Small intestine (tissue), 7 donors: ENCODE measurements around the gene NGB. TPM values are rescaled to one million over a fixed set of nuclear protein-coding genes. Genes with fewer than 3 reads are reported as not detected.

Experiments
- DNase-seq, 2 donors: peaks; one replicate each; pipeline versions ENCODE4 v3.0.0 to v3.0.0-alpha.2; 2013
- FAIRE-seq: peaks from 2 replicates; lab custom pipeline; 2012; peaks lifted over from hg19 to GRCh38; lab: Jason Lieb, UNC
- H3K27ac ChIP-seq, 3 donors: one replicate each; pipeline ENCODE4 v1.5.1; 2013; ENCODE audit warnings: low read length in 2 of 3, mild to moderate bottlenecking in 2 of 3, control low read depth in 1 of 3, inconsistent platforms in 1 of 3, low read depth in 1 of 3, moderate library complexity in 1 of 3
- H3K27me3 ChIP-seq, 3 donors: one replicate each; pipeline ENCODE4 v1.6.1; 2013; ENCODE audit warnings: low read length in 3 of 3, inconsistent platforms in 1 of 3; ENCODE audit not compliant: control insufficient read depth in 3 of 3, insufficient read depth in 3 of 3
- H3K36me3 ChIP-seq, 3 donors: one replicate each; pipeline ENCODE4 v1.6.1; 2013; ENCODE audit warnings: low read length in 3 of 3, inconsistent platforms in 1 of 3, low read depth in 1 of 3, mild to moderate bottlenecking in 1 of 3, moderate library complexity in 1 of 3; ENCODE audit not compliant: control insufficient read depth in 3 of 3, insufficient read depth in 2 of 3
- H3K4me1 ChIP-seq, 3 donors: one replicate each; pipeline ENCODE4 v1.6.1; 2013; ENCODE audit warnings: low read length in 2 of 3, inconsistent platforms in 1 of 3, low read depth in 1 of 3, mild to moderate bottlenecking in 1 of 3, moderate library complexity in 1 of 3; ENCODE audit not compliant: control insufficient read depth in 3 of 3, insufficient read depth in 2 of 3
- H3K4me3 ChIP-seq, 3 donors: one replicate each; pipeline ENCODE4 v1.5.1; 2013; ENCODE audit warnings: low read length in 3 of 3, control low read depth in 1 of 3, inconsistent platforms in 1 of 3, low read depth in 1 of 3, mild to moderate bottlenecking in 1 of 3, moderate library complexity in 1 of 3
- H3K9me3 ChIP-seq, 2 donors: one replicate each; pipeline ENCODE4 v1.6.1; 2013; ENCODE audit warnings: low read depth in 1 of 2, low read length in 1 of 2; ENCODE audit not compliant: control insufficient read depth in 2 of 2, insufficient read depth in 1 of 2
- WGBS, 3 donors: extraction: QIAGEN DNeasy Blood & Tissue Kit; methylation state at CpG; one replicate each; pipeline ENCODE4 v1.1.7; 2013; 5-methylcytosine and 5-hydroxymethylcytosine counted together
- polyA plus RNA-seq, 4 donors: library from polyadenylated mRNA; stranded (reverse) in 3 of 4; unstranded in 1 of 4; fragments of 200-250 nt in 3 of 4; fragments of 120-200 nt in 1 of 4; gene quantifications; one replicate each; pipeline versions ENCODE4 v1.2.1 to v1.2.3, GENCODE V29; 2013
- donor health status: healthy with polysubstance abuse.
- donor health status: control.
- donor health status: control.
- donor health status: Bipolar disorder and iron deficiency.
- donor health status: healthy.

The NGB gene
- polyA plus RNA-seq, 4 donors, result 0.09 to 0.81 TPM; not detected in 2

DNA sequence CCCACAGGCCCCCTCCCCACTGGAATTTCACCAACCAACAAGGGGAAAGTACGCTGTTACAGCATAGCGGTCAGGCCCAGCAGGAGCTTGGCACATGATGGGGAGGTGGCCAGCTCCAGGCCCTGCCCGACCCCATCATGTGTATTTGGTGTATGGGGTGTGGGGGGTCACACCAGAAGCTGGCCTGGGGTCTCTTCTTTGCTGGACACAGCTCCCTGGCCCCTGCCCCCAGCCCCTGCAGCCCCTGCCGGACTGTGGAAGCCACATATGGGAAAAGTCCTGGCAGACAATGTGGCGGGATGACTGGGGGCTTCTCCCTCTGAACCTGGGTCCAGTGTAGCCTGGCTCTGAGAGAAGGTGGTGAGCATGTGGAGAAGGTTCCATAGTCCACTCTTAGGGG lies 12.4 kb downstream of the NGB start:
- DNase-seq (no peak), FAIRE-seq (no peak)
- Histone ChIP-seq H3K36me3 (peaks cover 0 to 2% (median 0%) of the 10 kb centered on the region in 3 donors), H3K4me1 (no peaks in the 10 kb centered on the region), H3K9me3 (no peaks in the 10 kb centered on the region), H3K27ac (no peak overlapping the region), H3K27me3 (no peaks in the 10 kb centered on the region), H3K4me3 (no peak overlapping the region)
- 74 to 87% (median 76%) methylated on average over 5 of the region's 5 CpGs for WGBS, 3 donors

- DNase-seq, result no peak
- FAIRE-seq, result no peak
- no peaks in the 10 kb centered on the region for H3K4me1 ChIP-seq
- H3K4me3 ChIP-seq, result no peak overlapping the region
- no peaks in the 10 kb centered on the region for H3K9me3 ChIP-seq
- WGBS, 3 donors, result 82 to 87% (median 84%) methylated on average over 10 of the region's 10 CpGs
- H3K27me3 ChIP-seq, result no peaks in the 10 kb centered on the region
- peaks cover 0 to 2% (median 0%) of the 10 kb centered on the region in 3 donors for H3K36me3 ChIP-seq
- no peak overlapping the region for H3K27ac ChIP-seq
Observed at GRCh38 chr14:77257700-77258099, 13.3 kb downstream of the NGB start.

DNA sequence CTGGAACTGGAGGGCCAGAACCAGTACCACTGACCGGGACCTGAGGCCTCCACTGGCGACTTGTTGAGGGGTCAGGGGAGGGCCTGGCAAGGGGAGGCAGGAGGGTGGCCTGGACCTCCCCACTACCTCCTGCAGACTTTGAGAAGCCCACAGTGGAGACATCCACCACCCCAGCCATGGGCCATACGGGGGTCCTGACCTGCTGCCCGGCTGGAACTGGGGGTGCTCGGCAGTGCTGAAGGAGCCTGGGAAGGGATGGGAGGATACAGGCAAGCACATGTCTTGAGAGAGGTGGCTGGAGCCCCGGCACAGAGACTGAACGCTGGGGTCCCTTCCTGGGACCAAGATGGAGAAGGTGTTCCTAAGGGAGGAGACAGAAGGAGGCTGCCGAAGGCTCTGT lies 14.3 kb downstream of the NGB start:
- Histone ChIP-seq H3K36me3 (peaks cover 0 to 2% (median 0%) of the 10 kb centered on the region in 3 donors), H3K27ac (no peak overlapping the region), H3K4me3 (no peak overlapping the region), H3K9me3 (no peaks in the 10 kb centered on the region), H3K4me1 (no peaks in the 10 kb centered on the region), H3K27me3 (no peaks in the 10 kb centered on the region)
- WGBS, 3 donors, result 81 to 94% (median 89%) methylated on average over 8 of the region's 8 CpGs
- DNase-seq, result no peak
- FAIRE-seq, result no peak

DNA sequence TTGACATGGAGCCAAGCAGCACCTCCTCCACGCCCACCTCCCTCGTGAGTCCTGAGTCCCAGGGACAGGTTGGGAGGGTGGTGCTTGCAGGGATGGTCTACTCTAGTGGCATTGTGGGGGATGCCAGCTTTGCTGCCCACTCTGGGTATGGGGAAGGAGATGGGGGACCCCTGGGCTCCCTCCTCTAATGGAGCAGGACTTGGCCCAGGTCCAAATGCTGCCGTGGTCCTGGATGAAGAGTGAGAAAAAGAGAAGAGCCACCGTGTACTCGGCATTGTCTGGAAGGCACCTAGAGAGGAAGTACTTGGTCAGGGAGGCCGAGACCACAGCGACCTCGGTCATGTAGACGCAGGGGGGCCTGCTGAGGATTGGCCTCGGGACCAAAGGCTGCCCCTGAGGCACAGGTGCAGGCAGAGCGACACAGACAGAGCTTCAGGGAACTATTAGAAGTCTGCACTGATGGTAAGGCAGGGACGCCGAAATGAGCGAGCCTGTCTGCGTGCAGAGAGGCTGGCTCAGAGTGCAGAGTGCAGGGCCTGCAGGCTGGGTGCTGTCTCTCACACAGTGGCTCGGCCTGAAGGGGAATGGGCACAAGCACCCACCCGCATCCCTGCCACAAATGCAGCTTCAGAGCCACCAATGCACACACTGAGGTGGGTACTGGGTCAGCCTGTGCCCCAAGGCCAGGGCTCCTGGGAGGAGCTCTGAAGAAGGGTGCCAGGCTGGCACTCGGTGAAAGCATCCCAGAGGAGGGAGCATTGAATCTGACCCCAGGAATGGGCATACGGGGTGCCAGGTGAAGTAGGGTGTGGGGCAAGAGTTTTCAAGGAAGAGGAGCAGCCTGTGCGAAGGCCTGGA lies 17.4 kb downstream of the NGB start:
- Histone ChIP-seq H3K4me3 (no peak overlapping the region), H3K27ac (no peak overlapping the region), H3K4me1 (no peaks in the 10 kb centered on the region), H3K36me3 (peaks cover 0 to 7% (median 0%) of the 10 kb centered on the region in 3 donors), H3K9me3 (no peaks in the 10 kb centered on the region), H3K27me3 (no peaks in the 10 kb centered on the region)
- DNase-seq, result no peak
- WGBS, 3 donors, result 60 to 67% (median 66%) methylated on average over 20 of the region's 20 CpGs
- no peak for FAIRE-seq

DNA sequence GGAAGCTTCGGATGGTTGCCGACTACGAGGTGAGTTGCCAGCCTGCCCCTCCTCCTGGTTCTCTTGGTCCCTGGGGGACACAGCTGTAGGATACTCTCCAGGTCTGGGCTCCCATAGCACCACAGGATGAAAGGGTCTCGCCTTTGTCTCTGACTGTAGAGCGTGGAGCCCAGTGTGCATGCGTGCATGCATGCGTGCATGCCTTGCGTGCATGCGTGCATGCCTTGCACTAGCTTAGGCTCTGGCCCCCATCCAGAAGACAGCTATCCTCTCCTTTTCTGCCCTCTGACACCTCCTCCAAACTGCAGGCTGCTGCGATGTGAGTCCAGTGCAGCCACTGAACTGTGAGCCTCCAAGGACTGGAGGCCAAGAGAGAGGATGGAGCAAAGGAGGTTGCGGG lies 19.1 kb downstream of the NGB start:
- no peak overlapping the region for H3K27ac ChIP-seq
- H3K27me3 ChIP-seq, result no peaks in the 10 kb centered on the region
- no peak for DNase-seq
- peaks cover 0 to 10% (median 0%) of the 10 kb centered on the region in 3 donors for H3K36me3 ChIP-seq
- no peak for FAIRE-seq
- no peak overlapping the region for H3K4me3 ChIP-seq
- WGBS, 3 donors, result 93 to 94% (median 94%) methylated on average over 11 of the region's 11 CpGs
- H3K4me1 ChIP-seq, result no peaks in the 10 kb centered on the region
- no peaks in the 10 kb centered on the region for H3K9me3 ChIP-seq

GRCh38 chr14:77250927-77251326 lies 20.1 kb downstream of the NGB start:
- FAIRE-seq (no peak), DNase-seq (no peak)
- H3K27ac ChIP-seq, result no peak overlapping the region
- H3K27me3 ChIP-seq, result no peaks in the 10 kb centered on the region
- no peak overlapping the region for H3K4me3 ChIP-seq
- WGBS, 3 donors, result 81 to 91% (median 86%) methylated on average over 6 of the region's 6 CpGs
- no peaks in the 10 kb centered on the region for H3K9me3 ChIP-seq
- H3K36me3 ChIP-seq, result peaks cover 0 to 10% (median 0%) of the 10 kb centered on the region in 3 donors
- H3K4me1 ChIP-seq, result no peaks in the 10 kb centered on the region

DNA sequence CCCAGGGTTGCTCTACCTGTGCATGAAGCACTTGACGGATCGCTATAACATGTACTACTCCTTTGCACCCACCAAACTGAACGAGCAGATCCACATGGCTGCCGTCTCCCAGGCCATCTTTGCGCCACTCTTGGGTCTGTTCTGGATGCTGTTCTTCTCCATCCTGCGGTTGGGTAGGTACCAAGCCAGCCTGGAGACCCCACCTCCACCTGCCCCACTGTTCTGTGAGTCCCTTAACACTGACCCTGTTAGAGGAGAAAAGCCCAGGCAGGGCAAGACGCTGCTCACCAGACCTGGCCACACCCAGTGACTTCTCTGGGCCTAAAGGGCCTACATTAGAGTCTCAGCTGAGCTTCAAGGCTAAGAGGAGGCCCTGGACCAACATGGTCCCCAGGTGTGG lies 21.7 kb downstream of the NGB start:
- no peak overlapping the region for H3K4me3 ChIP-seq
- FAIRE-seq, result no peak
- H3K4me1 ChIP-seq, result no peaks in the 10 kb centered on the region
- 87 to 91% (median 90%) methylated on average over 7 of the region's 7 CpGs for WGBS, 3 donors
- H3K9me3 ChIP-seq, result no peaks in the 10 kb centered on the region
- DNase-seq, result no peak
- H3K36me3 ChIP-seq, result peaks cover 0 to 10% (median 0%) of the 10 kb centered on the region in 3 donors
- H3K27me3 ChIP-seq, result no peaks in the 10 kb centered on the region
- no peak overlapping the region for H3K27ac ChIP-seq

GRCh38 chr14:77248666-77249065 lies 22.3 kb downstream of the NGB start:
- FAIRE-seq (no peak), DNase-seq (no peak)
- no peaks in the 10 kb centered on the region for H3K4me1 ChIP-seq
- peaks cover 0 to 11% (median 0%) of the 10 kb centered on the region in 3 donors for H3K36me3 ChIP-seq
- no peaks in the 10 kb centered on the region for H3K9me3 ChIP-seq
- H3K27me3 ChIP-seq, result no peaks in the 10 kb centered on the region
- no peak overlapping the region for H3K27ac ChIP-seq
- no peak overlapping the region for H3K4me3 ChIP-seq
- 84 to 91% (median 90%) methylated on average over 7 of the region's 7 CpGs for WGBS, 3 donors
